GM21360 (cell line): ENCODE results near the gene CTNNA1.

Experiments
- ATAC-seq: cut with Tn5 transposase; IDR thresholded peaks from one replicate; pipeline ENCODE4 v1.9.1; 2021; ENCODE audit warnings: mild to moderate bottlenecking, moderate library complexity; ENCODE audit not compliant: unreplicated experiment

Gene CTNNA1

GRCh38 chr5:138945421-138946240, 192.4 kb downstream of the CTNNA1 start:
- ATAC-seq: no peak

GRCh38 chr5:138946241-138946623, 193.0 kb downstream of the CTNNA1 start:
- ATAC-seq: no peak

GRCh38 chr5:138946831-138947560, 193.8 kb downstream of the CTNNA1 start:
- no peak for ATAC-seq

- ATAC-seq: no peak
These were observed 194.6 kb downstream of the CTNNA1 start for GRCh38 chr5:138947780-138948179.

- no peak for ATAC-seq
These were observed 195.4 kb downstream of the CTNNA1 start for GRCh38 chr5:138948471-138949222.

GRCh38 chr5:138949223-138949574, 196.0 kb downstream of the CTNNA1 start:
- no peak for ATAC-seq

- ATAC-seq: no peak
These were observed 196.8 kb downstream of the CTNNA1 start for GRCh38 chr5:138949988-138950387.

- ATAC-seq: no peak
These were observed 197.3 kb downstream of the CTNNA1 start for GRCh38 chr5:138950421-138951031.

GRCh38 chr5:138951091-138951985, 198.1 kb downstream of the CTNNA1 start:
- ATAC-seq: no peak

- no peak for ATAC-seq
These were observed 198.9 kb downstream of the CTNNA1 start for GRCh38 chr5:138951986-138952735.

GRCh38 chr5:138952962-138953361, 199.7 kb downstream of the CTNNA1 start:
- ATAC-seq: no peak

- no peak for ATAC-seq
These were observed 200.4 kb downstream of the CTNNA1 start for GRCh38 chr5:138953387-138954256.

GRCh38 chr5:138954257-138955012, 201.2 kb downstream of the CTNNA1 start:
- no peak for ATAC-seq

- no peak for ATAC-seq
These were observed 201.9 kb downstream of the CTNNA1 start for GRCh38 chr5:138955013-138955660.

- ATAC-seq: no peak
These were observed 202.6 kb downstream of the CTNNA1 start for GRCh38 chr5:138955671-138956295.

GRCh38 chr5:138956801-138957200, 203.6 kb downstream of the CTNNA1 start:
- ATAC-seq: no peak
